Esophagus squamous epithelium (tissue), 4 donors: ENCODE data around the gene DIAPH3.

Experiments
- CTCF ChIP-seq, 6 experiments: fragments of 450-650 bp in 4 of 6; fragments of 200-600 bp in 2 of 6; sonication (generic) in 2 of 6; IDR thresholded peaks; one replicate each; pipeline ENCODE4 v1.5.1; 2016 to 2019; ENCODE audit warnings: antibody characterized with exemption in 6 of 6, mild to moderate bottlenecking in 4 of 6, moderate library complexity in 4 of 6
- POLR2A ChIP-seq, 4 donors: fragments of 450-650 bp; IDR thresholded peaks; one replicate each; pipeline ENCODE4 v1.6.1; 2017; ENCODE audit warnings: antibody characterized with exemption in 4 of 4, mild to moderate bottlenecking in 4 of 4, moderate library complexity in 3 of 4

- TF ChIP-seq CTCF (IDR thresholded peaks at IDR 0.05) (no peak), POLR2A (IDR thresholded peaks at IDR 0.05) (no peak)
These were observed 163.6 kb downstream of the DIAPH3 start for GRCh38 chr13:60000081-60000480.
